ENCODE measurements around the gene TCP11L2.
"Not testable (repeated sequence)": the region's sequence is repeated elsewhere in the genome, so short reads cannot be mapped to it uniquely, and the experiment has no call there.

TCP11L2 gene

DNA sequence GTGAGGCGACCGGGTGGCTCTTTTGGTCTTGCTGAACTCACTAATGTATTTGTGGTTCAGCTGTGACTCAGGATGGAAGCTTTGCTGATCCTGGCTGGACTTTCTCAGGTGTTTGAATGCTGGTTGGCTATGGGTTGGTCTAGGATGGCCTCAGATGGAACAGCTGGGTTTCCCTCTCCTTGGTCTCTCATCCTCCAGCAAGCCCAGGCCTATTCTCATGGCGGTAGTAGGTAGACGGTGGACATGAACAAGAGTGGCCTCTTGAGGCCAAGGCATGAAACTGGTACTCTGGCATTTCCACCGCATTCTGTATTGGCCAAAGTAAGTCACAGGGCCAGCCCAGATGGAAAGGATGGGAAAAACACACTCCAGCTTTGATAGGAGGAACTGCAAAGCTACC is 43.2 kb downstream of the TCP11L2 start:
- DNase-seq = no peak

DNA sequence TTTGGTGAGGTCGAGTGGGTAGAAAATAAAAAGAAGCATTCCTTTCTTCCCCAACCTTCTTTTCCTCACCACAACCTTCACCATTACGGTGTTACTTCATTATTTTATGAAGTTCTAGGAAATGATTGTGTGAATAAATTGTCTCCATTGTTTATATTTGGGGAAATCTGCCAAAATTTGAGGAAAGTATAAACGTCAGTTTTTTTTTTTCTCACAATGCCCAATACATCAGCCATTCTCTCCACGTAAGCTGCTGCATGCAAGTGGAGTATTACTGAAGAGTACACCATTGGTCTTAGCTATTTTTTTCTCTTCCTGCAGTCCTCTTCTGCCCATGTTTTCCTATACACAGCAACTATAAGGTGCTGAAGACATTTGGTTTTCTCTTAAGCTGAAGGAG is 45.9 kb downstream of the TCP11L2 start:
- no peak for DNase-seq

DNA sequence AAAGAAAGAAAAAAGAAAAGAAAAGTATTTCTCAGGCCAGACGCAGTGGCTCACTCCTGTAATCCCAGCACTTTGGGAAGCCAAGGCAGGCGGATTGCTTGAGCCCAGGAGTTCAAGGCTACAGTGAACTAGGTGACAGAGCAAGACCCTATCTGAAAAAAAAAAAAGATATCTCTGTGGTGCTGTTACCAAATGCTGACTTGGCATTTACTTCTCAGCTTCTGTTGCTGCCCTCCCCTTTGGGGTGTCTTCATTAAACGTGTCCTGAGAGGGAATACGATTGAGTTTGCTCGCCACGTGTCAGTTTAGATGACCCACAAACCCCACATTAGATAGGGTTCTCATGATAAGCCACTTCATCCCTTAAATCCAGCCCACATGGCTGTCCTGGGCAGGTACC is 50.6 kb downstream of the TCP11L2 start:
- DNase-seq = no peak

DNA sequence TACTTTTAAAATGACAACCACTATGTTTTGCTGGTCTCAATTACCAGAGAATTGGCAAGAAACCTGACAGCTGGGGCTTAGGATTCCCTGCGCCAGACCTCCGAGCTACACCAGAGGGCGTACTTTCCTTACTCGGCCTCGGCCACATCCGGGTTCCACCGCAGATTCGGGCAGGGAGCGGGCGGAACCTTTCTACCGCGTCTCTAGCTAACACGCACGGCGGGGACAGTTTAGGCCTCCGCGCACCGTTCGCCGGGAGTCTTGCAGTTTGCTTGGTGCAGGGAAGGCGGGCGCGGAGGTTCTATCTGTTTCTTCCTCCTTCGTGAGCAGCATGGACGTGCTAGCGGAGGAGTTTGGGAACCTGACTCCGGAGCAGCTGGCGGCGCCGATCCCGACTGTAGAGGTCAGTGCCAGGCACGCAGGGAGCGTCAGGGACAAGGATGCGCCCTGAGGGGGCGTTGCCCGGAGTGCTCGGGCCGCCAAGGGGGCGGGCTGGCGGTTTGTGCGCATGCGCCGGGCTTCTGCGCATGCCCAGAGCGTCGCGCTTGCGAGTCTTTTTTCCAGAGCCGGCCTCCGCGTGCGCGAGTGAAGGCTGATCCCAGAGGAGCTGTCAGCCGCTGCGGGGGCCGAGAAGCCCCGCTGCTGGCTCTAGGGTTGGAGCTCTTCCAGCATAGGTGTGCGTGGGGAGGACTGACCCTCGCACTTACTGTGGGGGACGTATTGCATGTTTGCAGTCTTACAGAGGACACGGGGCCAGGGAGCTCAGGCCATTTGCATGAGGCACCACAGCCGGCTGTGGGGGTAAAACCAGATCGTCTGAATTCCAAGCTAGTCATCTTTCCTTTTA is 55.2 kb downstream of the TCP11L2 start, which contains the start of gene POLR3B:
Gene POLR3B (plus strand): TSS at position 200 of the 847 bp plus-strand sequence. CDS start 132 bp downstream, at position 332.
- DNase-seq = peak; percentile 97

DNA sequence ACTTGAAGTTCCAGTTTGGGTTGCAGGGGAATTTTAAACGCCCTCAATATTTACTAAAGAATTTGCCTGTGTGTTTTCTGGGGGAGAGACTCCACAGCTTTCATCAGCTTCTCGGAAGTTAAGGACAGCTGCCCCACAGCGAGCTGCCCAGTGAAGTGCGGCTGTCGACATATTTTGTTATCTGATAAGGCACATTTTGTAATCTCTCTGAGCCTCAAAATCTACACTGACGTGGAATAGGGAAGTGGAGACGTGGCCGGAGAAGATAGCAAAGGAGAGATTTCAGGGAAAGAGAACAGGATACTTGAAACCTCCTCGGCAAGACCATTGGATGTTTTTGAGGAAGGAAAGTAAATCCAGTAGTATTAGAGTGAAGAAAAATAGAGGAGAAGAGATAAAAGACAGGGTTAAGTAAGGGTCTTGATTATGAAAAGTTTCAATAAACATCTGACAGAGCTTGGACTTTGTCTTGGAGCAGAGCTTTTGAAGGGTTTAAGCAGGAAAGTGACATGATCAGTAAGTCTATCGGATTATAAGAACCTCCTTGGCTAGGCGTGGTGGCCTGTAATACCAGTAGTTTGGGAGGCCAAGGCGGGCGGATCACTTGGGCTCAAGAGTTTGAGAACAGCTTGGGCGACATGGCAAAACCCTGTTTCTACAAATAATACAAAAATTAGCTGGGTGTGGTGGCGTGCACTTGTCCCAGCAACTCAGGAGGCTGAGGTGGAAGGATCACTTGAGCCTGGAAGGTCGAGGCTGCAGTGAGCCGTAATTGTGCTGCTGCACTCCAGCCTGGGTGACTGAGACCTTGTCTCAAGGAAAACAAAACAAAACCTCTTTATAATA is 56.1 kb downstream of the TCP11L2 start:
- no peak for DNase-seq

DNA sequence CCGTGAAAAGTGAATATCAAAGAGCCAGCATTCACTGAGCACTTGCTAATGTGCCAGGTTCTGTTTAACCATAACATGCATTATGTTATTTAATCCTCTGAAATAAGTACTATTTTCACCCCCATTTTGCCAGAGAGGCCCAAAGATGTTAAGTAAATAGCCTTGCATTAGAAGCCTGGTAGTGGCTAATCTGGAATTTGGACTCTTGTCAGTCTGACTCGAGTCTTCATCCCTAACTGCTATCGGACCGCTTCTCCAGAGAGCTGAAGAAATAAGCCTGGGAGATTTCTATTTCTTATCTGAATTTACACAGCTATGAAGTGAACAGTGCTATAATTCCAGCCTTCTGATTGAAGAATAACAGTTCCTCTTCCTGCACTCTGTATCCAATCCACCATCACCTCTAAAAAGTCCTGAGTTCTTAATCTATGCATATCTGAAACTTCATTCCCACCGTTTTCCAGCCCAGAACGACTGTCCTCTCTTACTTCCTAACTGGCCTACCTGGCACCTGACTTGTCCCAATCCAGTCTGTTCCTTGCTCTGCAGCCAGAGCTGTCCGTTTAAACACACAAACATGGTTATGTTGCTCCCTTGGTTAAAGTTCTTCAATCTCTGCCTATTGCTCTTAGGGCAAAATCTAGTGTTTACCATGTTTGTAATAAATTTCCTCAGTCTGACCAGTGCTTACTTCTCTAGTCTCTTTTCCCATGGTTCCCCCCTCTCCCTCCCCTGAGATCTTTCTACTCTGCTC is 57.3 kb downstream of the TCP11L2 start:
- no peak for DNase-seq

DNA sequence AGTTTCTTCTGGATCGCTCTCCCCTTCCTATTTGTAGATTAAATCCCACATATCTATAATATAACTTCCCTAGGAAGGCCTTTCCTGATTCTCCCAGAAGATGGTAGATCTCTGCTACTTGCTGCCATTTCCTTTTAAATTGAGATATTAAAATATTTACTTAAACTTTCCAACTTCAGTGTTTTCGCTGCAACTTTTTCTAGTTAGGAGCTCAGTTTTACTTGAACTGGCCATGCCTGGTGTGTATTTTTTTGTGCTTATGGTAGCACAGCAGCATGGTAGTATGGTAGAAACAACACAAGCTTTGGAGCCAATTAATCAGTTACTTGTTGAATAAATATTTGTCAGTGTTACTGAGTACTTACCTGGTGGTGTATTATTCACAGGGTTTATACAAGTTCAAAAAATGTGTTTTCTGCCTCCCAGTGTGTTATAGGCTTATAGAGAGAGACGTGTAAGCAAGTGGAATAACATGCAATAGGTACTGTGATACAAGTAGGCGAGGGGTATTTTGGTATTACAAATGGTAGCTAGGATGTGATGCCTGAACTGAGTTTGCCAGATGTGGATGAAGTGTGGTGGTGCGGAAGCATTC is 58.0 kb downstream of the TCP11L2 start:
- no peak for DNase-seq

DNA sequence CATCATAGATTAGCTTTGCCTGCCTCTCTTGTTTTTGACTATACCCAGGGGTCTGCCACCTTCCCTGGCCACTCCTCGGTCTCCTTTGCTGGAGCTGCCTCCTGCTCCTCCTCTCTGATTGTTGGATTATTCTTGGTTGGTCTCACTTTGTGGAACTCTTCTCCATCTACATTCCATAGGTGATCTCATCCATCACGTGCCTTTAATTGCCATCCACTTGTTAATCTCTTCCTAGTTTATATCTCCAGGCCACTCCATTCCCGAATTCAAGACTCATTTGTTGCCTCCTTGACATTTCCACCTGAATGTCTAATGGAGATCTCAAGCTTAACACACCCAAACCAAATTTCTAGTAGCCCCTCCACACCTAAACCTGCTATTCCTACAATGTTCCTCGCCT is 60.4 kb downstream of the TCP11L2 start:
- DNase-seq = no peak

DNA sequence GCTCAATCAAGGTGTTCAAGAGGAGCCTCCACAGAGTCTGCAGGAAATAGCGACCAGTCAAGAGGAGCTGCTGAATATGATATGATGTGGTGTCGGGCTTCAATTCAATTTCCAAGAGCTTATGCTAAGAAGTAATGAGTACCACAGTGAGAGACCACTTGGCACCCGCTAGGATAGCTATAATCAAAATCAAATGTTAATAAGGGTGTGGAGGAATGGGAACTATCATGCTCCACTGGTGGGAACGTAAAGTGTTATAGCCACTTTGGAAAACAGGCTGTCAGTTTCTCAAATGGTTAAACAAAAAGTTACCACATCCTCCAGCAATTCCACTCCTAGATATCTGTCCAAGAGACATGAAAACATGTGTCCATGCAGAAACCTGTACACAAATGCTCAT is 61.7 kb downstream of the TCP11L2 start:
- DNase-seq = no peak

DNA sequence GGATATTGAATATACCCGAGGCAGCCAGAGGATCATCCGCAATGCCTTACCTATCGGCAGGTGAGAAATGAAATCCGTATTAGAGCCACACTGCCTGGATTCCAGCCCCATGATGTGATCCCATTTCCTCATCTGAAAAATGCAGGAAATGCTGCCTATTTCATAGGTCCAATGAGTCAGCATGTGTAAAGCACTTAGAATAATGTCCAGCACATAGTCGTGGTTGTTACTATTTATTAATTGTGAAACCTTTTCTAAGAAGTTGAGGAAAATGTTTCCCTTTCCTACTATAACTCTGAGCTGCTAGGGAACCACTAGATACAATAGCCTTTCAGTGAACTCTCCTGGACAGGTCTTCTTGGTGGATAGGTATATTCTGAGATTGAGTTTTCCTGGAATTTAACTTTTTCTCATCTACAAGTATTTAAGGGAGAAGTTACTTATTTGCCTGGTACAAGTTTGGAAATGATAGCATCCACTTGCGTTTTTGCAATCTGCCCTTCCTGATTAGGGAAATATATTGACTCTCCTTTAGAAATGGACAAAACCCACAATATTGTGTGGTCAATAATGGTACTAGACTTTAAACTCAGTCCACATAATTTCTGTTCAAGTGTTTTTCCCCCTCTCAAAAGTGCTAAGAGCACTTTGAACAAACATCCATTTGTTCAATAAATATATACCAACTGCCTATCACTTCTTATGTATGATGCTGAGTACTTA is 67.3 kb downstream of the TCP11L2 start:
- DNase-seq = no peak

DNA sequence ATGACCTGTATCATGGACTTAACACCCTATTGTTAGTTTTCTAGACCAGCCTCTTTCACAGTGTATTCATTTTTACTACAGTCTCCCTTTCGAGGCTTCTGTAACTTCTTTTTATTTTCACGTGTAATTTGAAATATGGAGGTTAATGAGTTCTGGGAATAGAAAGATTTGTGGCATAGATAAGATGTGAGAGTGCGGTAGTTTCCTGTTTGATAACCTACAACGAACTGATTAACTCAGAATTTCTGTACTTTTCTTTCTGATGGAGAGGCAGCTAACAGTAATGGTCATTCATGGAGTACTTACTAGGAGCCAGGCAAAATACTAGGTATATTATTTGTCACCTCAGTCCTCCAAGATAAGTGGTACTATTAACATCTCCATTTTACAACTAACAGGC is 76.3 kb downstream of the TCP11L2 start:
- no peak for DNase-seq

DNA sequence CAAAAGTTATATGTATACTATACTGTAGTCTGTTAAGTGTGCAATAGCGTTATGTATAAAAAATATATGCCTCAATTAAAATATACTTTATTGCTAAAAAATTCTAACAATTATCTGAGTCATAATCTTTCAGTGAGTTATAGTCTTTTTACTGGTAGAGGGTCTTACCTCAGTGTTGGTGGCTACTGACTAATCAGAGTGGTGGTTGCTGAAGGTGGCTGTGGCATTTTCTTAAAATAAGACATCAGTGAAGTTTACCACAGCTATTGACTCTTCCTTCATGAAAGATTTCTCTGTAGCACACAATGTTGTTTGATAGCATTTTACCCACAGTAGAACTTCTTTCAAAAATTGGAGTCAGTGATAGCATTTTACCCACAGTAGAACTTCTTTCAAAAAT is 78.4 kb downstream of the TCP11L2 start:
- no peak for DNase-seq

DNA sequence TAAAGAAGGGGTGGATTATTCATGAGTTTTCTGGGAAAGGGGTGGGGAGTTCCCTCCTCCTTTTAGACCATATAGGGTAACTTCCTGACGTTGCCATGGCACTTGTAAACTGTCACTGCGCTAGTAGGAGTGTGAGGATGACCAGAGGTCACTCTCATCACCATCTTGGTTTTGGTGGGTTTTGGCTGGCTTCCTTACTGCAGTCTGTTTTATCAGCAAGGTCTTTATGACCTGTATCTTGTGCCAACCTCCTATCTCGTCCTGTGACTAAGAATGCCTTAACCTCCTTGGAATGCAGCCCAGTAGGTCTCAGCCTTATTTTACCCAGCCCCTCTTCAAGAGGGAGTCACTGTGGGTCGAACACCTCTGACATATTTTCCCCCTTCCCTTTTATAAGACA is 79.3 kb downstream of the TCP11L2 start:
- DNase-seq = not testable (repeated sequence)

DNA sequence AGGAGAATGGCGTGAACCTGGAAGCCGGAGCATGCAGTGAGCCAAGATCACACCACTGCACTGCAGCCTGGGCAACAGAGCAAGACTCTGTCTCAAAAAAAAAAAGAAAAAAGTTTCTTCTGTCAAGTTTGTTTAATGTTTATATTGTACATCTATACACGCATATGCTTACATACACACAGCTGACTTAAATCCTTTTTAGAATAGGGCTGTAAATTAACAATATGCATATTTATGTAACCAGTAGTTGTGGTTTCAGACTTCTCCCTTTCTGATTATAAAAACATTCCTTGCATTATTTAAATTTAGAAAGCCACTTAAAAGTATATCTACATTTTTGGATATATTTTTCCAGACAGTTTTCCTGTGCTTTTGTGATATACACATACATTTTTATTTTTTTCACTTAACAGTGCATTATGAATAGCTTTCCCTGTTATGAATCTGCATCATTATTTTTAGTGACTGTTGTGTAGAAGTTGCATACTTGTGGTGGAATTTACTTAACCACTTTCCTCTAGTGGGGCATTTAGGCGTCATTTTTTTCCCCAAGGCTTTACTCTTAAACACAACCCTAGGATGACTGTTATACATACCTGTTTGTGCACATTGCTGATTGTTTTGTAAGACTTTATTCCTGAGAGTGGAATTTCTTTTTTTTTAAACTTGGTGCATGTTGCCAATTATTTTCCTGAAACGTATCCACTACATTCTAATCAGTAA is 84.4 kb downstream of the TCP11L2 start:
- DNase-seq = no peak

DNA sequence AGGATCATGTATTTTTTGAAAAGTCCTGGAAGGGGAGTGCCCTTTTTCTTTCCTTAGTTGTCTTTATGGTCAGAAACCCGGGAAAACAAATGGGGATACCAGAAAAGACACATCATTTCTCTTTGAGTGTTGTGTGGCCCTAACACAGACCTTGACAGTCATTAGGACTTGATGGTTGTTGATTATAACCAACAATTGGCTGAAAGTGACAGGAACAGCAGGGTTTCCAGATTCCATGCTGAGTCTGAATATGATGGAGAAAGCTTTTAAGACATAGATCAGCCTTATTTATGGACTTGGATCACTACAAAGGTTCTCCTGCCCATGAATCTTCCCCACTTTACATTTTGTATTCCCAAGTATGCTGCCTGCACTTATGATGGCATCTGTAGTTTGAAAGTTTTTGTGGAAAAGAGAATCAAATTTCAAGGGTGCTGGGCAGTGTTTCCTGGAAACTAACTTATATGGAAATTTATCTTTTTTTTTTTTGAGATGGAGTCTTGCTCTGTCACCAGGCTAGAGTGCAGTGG is 85.4 kb downstream of the TCP11L2 start:
- no peak for DNase-seq

DNA sequence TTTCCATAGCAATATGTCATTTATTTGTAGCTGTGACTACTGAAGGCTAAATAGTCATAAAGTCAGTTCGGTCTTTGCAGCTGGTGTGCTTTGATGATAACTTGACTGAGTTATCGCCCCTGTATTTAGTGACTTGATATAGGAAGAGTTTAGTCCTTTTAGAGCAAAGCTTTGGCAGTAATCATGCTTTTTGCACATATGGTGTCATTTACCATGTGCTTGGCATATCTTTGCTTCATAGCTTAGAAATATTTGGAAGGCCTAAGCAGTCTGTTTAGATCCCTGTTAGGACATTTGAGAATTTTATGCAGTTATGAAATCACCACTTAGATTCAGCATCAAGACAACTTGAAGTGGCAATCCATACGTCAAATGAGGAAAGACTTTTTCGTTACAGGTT is 86.6 kb downstream of the TCP11L2 start:
- no peak for DNase-seq

DNA sequence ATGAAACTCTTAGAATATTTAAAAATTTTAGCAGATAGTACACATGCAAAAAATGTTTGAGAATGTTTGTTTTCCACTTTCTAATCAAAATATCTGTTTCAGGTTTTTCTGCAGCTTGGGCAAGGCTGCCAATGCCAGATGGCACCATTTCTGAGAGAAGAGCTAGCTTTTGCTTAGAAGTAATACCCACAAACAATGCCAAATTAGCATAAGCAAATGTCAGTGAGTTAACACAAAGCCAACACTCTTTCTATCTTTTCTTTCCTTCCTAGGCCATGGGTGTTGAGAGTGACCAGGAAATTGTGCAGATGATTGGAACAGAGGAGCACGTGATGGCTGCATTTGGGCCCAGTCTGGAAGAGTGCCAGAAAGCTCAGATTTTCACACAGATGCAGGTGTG is 90.2 kb downstream of the TCP11L2 start:
- no peak for DNase-seq

Measured in stimulated activated CD4-positive, alpha-beta T cell treated with anti-CD3 and anti-CD28 coated beads, Interleukin-4, amount 100 ng/mL, for 24 hours (primary cell).